Left renal pelvis (tissue), 4 donors: Measurements from ENCODE around the gene ITPRIP. TPM values are rescaled to one million over a fixed set of nuclear protein-coding genes. Genes with fewer than 3 reads are reported as not detected.

ENCODE experiments used
- DNase-seq, 4 donors: peaks; one replicate each; pipeline ENCODE4 v3.0.0-alpha.2; 2013; ENCODE audit warnings: low read depth in 4 of 4, low spot score in 3 of 4
- polyA plus RNA-seq, 4 donors: library from polyadenylated mRNA; unstranded; fragments of 120-200 nt; gene quantifications; one replicate each; pipeline ENCODE4 v1.2.1, GENCODE V29; 2013; ENCODE audit not compliant: insufficient read length in 4 of 4

Gene ITPRIP
- polyA plus RNA-seq, 4 donors = 9.4 to 25.6 (median 11.1) TPM

DNA sequence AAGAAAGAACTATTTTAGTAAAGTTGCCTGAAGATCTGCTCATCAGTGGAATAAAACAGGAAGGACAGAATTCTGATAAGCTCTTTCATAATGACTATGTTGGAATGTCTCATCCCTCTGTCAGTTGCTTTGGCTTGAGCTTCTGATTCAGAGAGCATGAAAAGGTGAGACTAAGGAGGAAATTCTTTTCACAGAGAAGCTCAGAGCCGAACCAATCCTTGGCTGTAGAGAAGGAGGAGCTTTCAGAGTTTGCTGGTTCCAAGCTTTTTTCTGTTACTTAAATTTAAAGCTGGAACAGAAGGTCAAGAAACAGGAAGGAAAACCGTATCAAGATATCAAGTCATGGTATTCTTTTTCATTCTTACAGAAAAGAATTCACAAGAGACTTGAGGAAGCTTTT is 45.3 kb downstream of the ITPRIP start:
- no peak for DNase-seq

DNA sequence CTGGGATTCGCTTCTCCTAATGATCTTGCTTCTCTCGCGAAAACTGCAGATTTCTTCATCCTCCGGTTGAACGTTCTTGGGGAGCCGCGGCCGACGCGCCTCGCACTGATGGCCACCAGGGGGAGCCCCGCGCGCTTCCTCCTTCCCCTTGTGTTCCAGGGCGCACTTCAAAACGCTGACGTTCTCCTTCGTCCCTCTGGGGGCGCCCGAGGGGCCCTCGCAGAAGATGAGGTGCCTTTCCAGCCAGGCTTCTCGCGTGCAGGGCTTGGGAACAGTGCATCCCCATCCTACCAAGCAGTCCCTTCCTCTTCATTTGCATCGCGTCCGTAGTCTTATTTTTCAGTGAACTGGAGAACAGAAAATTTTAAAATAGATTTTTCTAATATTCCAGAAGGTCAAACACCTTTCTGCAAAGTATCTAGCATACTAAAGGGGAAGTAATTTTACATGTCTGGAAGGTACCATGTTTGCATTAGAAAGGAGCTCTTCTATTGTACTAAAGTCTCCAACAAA is 46.8 kb downstream of the ITPRIP start:
- peak in 2 of 4 donors; percentile 56 to 77 for DNase-seq

DNA sequence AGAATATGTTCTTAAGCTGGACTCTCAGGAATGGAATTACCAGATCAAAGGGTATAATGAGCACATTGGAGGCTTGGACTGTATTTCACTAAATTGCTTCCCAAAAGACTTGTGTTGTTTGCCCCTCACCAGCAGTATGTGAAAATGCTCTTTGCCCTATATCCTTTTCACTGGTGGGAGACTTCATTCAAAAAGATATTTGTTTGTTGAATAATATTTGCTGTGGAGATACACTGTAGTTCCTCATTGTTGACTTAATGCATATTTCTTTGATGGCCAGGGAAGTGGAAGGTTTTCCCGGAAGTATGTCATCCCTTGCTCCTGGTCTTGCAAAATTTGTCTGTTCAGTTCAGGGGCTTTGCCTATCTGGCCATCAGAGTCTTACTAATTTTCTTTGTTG is 49.9 kb downstream of the ITPRIP start:
- DNase-seq = no peak

DNA sequence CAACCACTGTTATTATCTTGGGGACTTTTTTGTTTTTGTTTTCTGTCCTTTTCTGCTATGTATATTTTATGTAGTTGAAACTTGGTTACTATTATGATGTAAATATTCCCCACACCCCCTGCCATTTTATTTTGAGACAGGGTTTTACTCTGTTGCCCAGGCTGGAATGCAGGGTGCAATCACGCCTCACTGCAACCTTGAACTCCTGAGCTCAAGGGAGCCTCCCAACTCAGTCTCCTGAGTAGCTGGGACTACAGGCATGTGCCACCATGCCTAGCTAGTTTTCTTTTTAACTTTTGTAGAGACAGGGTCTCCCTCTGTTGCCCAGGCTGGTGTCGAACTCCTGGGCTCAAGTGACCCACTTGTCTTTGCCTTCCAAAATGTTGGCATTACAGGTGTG is 51.3 kb downstream of the ITPRIP start:
- DNase-seq = no peak

DNA sequence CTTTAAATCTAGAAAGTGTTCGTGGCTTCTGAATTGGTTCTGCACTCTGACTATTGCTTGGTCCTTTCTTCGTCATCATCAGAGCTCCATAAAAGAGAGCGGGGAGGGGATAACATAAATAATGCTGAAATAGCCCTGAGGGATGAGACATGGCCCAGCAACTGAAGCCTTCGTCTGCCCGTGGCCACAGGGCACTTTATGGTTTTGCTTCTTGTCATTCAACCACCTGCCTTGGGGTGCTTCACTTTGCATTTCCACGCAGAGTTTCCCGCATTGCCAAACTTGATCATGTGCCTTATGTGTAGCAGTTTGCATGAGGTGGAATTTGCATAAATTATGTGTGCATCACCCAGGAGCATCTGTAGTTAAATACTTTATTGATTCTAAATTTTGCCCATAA is 53.4 kb downstream of the ITPRIP start:
- DNase-seq = no peak

DNA sequence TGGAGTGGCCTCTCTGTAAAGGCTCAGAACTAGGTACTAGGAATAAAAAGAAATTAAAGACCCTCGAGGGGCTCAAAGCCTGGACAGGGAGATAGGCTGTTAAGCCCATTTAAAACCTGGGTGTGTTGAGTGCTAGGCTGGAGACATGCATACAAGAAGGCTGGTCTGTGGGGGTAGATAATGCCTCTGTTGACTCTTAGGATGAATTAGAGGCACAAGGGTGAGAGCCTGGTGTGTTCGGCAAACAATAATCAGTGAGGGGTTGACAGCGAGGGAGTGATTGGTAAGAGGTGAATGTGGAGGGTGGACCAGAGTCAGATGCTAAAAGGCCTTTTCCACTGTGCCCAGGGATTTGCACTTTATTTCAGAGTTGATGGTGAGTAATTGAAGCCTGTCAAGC is 56.6 kb downstream of the ITPRIP start:
- DNase-seq = no peak

DNA sequence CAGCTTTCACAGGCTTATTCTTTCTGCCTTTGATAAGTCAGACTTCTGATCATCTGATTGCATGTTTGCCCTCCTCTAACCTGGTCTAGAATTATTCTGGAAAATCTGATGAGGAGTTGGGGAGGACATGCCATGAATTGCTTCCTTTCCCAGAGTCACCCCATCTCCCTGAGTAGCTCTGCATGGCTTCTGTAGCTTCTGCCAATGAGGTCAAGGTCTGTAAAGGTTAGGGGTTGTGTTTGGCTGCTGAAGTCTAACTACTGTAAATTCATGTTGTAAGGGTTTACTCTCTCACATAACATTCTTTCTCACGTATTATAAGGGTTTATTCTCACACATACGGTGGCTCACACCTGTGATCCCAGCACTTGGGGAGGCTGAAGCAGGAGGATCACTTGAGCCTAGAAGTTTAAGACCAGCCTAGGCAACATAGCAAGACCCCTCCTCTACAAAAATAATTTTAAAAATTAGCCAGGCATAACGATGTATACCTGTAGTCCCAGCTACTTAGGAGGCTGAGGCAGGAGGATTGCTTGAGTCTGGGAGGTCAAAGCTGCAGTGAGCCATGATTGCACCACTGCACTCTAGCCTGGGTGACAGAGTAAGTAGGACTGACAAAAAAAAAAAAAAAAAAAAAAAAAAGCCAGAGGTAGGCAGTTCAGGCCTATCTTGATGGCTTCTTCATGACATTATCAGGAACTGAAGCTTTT is 58.6 kb downstream of the ITPRIP start:
- no peak for DNase-seq

DNA sequence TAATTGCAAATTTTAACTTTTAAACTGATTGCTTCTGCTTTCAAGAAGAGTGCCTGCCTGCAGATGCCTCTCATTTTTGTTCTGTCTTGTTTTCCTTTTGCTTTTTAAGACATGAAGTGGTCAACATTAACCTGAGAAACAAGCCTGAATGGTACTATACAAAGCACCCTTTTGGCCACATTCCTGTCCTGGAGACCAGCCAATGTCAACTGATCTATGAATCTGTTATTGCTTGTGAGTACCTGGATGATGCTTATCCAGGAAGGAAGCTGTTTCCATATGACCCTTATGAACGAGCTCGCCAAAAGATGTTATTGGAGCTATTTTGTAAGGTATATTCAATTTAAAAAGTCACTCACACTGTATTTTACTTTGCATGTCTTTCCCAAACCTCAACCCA is 60.5 kb downstream of the ITPRIP start:
- DNase-seq = no peak

DNA sequence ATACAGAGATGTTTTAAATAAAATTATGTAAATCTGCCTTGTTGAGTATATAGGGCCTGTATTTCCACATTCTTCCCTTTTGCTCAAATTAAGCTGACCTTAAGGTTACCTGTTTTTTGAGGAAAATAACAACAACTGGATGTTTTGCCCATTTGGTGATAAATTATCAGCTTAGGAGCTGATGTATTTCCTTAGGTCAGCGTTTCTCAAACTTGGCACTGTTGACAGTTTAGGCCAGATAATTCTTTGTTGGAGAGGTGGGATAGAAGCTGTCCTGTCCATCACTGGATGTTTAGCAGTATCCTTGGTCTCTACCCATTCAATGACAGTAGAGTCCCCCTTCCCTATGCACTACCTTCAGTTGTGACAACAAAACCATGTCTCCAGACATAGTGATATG is 62.1 kb downstream of the ITPRIP start:
- no peak for DNase-seq

DNA sequence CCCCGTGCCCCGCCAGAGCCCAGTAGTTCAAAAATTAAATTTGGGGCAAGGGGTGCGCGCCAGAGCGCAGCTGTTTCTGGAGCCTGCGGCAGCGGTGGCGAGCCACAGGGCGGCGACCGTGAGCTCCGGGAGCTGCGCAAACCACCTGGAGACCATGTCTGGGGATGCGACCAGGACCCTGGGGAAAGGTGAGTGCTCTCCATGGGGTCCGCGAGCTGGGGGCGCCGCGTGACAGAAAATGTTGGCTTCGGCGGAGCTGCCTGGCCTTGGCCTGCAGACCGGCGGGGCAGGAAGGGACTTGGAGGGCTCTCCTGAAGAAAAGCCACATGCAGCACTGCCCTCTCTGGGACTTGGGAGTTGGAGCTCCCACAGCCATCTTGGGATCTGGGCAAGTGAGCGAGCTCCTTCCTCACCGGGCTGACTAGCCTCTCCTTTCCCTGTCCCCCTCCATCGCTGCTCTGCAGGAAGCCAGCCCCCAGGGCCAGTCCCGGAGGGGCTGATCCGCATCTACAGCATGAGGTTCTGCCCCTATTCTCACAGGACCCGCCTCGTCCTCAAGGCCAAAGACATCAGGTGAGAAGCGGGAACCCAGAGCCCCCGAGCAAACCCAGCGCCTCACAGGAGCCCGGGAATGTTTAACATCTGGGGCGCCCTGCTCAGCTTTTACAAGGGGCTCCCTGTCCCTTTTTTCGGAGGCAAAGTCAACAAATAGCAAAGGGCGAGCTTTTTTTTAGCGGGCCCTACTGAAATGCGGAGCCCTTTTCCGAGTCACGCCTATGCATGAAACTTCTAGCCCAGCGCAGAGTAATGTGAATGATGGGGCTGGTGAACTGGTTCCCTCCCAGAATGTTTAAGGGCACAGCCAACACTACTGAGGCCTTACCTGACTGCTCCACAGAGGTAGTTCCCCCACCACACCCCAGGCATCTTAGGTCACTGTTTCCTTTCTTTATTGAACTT is 63.2 kb downstream of the ITPRIP start:
- DNase-seq = no peak

DNA sequence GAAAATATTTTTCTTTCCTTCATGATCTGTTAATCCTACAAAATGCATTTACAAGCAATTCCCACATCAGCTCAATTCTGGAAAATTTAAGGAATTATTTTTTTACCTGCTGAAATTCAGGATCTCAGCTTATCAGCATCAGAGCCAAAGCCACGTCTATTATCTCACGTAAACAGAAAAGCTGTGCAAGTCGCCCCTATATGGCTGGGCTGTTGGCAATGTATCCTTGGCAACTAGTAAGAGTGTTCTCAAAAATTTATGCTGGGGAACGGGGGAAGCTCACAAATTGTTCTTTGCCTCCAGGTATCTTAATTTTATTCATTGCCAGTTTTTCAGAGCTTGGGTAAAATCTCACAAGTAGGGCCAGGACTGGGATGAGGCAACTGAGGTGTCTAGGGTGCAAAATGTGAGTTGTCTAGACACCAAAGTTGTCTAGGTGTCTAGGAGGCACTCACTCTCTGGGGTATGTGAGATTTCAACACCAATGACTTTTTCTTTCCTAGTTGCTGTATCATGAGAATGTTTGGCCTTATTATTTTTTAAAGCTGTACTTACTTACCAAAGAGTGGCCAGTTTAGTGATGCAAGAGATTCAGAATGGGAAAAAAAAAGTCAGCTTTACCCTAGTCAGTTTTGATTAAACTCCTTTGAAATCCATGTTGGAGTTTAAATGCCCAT is 64.2 kb downstream of the ITPRIP start:
- no peak for DNase-seq

DNA sequence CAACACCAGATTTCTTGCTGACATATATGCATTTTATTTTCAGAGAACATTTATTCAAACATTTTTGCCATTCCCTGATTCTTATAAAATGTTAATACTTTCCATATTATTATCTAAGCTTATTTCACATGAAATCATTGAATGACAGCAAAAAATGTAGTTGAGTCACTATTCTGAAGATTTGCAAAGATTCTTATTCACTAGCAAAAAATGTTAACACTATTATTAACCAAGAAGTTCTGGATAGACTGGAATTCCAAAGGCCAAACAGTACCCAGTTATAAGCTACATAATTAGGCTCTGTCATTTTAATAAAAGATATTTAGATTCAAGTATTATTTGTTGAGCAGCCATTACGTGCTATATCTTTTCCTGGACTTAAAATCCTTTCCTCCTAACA is 65.0 kb downstream of the ITPRIP start:
- DNase-seq = no peak

DNA sequence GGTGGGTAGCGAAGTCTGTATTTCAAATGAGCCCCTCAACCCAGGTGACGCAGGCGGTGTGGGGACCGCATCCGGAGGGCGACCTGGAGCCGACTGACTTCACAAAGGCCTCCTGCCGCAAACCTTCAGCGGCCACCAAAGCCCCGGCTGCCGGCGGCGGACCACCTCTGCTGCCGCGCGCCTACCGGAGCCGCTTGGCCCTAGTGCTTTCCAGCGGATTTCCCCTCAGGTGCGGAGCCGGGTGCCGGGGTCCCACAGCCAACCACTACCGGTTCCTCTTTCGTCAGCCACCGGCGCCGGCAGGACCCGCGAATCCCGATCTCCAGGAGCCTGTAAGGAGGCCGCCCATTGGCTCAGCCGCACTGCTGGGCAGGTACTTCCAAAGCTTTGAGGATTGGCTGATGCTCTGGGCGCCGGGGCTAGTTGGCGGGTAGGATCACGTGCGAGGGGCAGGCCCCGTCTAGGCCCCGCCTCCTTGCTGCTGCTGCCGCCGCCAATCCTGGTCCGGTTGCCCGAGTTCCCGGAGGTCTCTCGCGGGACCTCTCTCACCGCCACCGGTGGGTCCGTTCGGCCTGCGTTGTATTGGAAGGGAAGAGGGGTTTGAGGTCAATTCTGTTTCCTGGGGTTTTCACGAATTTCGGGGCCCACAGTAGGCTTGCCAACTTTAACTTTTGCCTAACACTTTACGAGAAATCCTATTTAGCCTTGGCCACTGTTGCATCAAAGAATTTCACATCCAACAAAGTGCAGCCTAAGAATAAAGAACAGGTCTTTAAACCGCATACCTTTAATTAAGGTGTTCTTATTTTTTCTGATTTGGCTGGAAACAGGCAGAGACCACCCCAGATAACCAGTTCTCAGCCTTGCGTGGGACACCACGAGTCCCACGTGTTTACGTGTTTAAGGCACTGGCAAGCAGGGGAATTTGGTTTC is 69.3 kb downstream of the ITPRIP start, which contains the start of gene GSTO2:
TSS of gene GSTO2 (plus strand) at position 472 of the 933 bp plus-strand sequence. CDS start 5,732 bp downstream, outside the sequence.
- DNase-seq = peak; percentile 90 to 97 (median 96)

DNA sequence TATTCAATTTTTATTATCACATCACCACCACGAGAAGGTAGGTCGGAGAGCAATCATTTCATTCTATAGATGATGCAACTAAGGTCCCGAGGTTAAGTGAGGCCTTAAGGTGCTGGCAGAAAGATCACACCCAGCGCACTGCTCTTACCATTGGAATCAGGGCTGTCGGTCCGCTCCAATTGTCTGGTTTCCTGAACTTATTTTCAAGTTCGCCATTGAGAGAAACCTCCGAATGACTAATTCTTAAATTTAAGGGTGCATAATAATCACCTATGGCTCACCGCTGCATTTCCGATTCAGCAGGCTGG is 69.9 kb downstream of the ITPRIP start:
- DNase-seq = no peak

DNA sequence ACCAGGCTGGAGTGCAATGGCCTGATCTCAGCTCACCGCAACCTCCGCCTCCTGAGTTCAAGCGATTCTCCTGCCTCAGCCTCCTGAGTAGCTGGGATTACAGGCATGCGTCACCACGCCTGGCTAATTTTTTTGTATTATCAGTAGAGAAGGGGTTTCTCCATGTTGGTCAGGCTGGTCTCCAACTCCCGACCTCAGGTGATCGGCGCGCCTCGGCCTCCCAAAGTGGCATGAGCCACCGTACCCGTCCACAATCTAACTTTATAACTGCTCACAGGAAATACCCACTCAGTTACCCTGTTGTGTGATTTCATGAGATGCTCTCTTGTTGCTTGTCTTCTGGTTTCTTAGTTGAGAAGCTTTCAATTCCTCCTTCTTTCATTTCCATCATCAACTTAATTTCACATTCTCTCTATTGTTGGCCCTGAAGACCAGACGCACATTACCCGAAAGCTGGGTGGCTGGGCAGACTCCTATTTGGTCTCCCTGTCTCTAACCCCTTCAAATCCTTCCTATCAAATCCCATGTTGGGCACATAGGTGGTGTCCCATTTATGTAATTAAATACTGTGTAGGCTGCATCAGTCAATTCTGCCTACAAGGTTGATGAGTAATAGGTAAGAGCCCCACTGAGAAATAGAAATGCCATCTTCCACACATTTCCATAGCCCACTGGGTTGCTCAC is 70.4 kb downstream of the ITPRIP start:
- DNase-seq = no peak

DNA sequence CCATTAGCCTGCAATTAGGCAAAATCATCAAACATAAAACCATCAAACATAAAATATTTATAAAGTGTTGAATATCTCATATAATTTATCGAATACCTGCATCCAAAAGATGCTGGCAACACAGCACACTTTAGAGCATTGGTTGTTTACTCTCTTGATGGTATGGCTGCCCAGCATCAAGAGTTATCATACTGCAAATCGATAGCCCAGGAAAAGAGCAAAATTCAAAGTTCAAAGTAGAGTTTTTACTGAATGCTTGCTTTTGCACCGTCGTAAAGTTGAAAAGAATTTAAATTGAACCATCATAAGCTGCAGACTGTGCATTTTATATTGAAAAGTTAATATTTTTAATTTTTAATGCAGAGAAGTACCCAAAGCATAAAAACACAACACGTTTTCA is 73.5 kb downstream of the ITPRIP start:
- DNase-seq = no peak

DNA sequence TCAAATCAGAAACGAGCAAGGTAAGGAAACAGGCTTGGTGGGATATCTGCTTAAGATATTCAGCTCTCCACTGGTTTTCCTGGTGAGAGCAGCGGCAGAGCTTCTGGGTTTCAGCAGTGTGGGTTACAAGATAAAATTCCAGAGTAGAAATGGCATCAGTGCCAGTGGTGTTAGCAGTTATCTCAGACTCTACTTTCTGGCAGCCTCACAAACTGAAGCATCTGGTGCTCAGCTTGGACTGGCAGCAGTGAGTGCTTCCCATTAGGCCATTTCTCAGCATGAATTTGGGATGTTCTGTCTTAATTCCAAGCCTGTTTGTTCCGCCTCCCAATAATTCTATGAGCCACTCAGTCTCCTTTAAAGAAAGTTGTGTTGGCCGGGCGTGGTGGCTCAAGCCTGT is 76.2 kb downstream of the ITPRIP start:
- no peak for DNase-seq

DNA sequence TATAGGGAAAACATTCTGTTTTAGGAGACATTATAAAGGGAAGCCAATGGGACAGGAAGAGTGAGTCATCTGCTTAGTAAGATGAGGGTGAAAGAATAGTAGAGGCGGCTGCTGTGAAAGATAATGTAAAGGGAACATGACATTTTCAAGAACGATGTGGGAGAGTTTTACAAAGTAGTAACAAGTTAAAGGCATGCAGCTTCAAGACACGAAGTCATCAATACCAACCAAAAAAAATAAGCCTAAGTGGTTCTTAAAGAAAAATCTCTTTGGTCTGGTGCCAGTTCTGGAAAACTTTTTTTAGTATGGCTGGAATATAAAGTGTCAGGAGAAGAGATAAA is 77.5 kb downstream of the ITPRIP start:
- no peak for DNase-seq

DNA sequence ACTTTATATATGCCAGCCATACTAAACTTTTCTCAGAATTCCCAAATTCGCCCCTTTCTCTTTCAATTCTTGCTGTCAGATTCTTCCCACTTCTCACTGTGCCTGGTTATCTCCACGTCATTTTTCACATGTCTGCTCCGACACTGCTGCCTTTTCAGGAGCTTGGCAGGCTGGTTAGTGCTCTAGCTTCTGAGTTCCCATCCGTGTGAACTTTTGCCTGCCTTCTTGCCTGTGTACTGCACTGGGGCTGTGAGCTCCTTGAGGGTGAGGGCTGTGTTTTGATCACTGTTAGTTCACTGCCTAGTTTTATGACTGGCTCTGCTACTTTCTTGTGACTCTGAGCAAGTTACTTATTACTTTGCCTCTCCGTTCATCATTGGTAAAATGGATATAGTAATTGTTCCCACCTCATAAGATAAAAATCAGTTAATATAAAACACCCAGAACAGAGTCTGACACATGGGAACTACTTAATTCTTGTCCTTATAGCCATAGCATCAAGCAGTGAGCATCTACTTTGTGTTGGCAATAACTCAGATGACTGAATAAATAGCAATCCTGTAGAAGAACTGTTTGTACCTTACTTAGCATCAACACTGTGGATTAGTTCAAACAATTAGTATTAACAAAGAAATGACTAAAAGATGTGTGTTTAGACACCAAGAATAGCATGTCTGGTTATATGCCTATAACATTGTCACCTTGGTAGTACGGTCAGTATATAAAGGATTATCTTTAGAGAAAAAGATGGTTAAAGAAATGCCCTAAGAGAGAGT is 78.1 kb downstream of the ITPRIP start:
- no peak for DNase-seq
